NCI-H2196 (cell line): ENCODE measurements around the gene FBN2.
"Not testable (repeated sequence)": the region's sequence is repeated elsewhere in the genome, so short reads cannot be mapped to it uniquely, and the experiment has no call there.

ENCODE experiments used
- DNase-seq: peaks from one replicate; lab custom pipeline; 2025; ENCODE audit not compliant: unreplicated experiment; lab: John Stamatoyannopoulos, UW

The FBN2 gene

DNA sequence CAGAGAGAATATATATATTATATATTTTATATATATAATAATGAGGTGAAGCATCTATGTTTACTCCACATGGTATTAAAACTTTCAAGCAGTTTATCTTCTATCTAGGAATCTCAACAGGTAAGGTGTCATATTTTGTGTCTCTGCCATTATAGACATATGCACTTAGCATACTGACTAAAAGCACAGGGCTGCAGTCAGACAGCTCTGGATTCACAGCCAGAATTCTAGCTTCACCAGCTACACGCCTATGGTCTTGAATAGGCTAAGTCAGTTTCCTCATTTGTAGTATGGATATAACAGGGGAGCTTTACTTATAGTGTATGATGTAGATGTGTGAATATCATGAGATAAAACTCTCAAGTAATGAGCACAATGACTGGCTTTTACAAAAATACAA is 57.9 kb downstream of the FBN2 start:
- no peak for DNase-seq

DNA sequence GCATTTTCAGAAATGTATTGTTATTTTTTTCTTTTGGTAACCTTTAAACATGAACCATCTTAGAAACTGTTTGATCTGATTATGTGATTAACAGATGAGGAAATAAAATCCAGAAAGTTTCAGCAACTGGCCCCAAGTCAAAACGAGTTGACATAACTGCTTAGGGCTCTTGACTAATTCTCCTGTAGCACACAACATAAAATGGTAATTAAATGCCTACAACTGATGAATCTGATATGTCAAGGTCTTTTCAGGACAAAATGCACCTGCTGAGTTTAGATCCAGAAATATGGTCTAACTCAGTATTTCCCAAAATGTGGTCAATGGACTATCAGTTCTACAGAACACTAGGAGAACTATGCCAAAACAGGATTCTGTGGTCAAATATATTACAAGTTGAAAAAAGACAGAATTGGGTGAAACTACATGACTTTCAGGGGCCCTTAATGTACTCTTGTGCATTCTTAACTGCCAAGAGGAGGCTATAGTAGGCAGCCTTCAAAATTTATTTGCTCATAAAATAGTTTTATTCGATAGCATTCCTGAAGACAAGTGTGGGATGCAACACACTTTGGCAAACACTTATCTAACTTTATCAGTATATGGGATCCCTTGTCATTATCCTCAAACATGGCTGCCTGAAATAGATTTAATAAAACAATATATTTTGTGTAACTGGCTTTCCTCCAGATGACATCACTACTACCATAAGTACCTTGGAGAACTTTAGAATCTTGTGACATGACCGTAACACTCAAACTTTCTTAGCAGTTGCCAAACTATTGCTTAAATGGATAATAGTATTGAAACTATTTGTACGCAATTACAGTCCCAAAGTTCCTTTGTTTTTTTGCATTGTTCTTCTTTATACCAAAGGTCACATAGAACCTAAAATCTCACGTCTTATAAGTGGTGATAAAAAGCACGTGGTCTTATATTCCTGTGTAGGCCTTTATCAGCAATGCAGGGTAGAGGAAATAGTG is 59.4 kb downstream of the FBN2 start:
- no peak for DNase-seq

DNA sequence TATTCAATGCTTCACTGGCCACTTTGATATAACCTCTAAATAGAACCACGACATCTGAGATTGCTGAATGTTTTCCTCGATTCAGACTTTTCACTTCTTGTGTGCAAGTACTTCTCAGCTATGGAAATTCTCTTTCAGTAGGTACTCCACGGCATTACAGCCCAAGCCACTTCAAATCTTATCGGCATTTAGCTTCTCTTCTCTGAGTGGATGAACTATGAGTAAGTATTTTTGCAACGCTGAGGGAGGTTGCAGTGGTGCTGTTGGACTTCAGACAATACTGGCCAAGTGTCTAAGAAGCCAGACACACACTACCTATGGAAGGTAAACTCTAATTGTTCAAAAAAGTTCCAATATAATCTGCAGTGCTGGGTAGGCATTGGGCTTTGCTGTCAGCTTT is 60.1 kb downstream of the FBN2 start:
- DNase-seq: no peak

DNA sequence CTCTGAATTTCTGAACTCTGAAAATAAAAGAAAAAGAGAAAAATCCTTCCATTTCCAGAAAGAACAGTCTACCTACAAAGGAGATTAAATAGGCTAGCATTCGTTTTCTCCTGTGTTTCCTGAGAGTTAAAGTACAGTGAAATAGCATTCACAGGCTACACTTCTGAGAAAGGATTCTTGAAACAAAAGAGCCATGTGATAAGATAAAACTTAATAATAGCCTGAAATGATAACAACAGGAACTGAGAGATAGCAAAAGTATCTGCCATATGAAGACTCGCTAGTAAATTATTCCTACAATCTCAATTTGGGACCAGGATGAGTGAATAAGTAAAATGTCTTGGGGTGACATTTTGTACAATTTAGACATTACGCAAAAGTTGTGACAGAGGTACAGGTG is 62.4 kb downstream of the FBN2 start:
- DNase-seq: no peak

DNA sequence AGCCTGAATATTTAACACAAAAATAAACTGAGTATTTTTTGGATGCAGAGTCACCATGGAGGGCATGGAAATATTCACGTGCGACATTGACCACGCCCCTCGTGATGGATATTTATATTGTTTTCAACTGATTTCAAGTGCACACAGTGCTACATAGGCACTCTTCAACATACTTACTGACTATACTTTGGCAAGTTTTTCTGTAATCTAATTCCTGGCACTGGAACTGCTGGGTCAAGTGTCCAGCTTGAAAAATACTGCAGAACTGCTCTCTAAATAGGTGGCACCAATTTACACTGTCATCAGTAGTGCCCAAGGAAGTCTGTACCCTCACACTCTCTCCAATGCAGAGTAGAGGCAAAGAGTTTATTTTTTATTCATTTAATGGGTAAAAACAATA is 65.1 kb downstream of the FBN2 start:
- no peak for DNase-seq

DNA sequence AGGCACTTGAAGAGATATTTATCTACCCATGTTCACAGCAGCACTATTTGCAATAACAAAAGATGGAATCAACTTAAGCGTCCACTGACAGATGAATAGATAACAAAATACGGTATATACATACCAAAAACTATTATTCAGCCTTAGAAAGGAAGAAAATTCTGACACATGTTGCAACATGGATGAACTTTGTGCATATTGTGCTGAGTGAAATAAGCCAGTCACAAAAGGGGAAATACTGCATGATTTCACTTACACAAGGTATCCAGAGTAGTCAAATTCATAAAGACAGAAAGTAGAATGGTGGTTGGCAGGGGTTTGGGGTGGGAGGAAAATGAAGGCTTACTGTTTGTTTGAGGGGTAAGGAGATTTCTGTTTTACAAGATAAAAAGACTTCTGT is 66.0 kb downstream of the FBN2 start:
- DNase-seq: no peak

DNA sequence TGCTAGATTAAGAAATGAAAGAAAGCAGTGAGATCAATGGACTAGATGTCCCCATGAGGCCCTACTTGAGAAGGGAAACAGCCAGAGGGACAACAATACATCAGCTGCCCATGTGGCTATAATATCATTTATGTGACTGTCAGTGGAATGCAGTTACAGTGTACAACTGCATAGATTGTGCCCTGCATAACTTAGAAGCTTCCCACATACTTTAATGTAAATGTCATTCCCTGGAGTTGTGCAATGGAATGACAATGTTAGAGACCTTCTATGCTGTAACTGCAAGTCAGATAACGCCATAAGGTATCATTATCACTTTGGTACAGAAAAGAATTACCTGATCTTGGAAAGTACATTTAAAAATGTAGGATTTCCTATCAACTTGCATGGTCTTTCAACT is 67.4 kb downstream of the FBN2 start:
- DNase-seq: no peak

DNA sequence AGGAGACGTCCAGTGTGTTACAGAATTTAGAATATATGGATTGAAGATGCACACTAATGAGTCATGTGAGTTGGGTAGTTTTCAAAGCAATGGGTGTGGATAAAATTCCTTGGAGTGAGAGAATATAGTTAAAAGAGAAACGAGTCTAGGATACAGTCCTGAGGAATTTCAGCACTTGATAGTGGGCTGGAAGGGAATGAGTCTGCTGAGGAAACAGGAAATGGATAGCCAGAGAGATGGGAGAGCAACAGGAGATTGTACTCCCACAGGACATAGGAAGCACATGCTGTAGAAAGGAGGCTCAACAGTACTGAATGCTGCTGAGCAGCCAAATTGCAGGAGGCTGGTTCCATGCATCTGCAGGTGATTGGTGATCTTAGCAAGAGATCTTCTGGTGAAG is 68.1 kb downstream of the FBN2 start:
- DNase-seq: no peak

DNA sequence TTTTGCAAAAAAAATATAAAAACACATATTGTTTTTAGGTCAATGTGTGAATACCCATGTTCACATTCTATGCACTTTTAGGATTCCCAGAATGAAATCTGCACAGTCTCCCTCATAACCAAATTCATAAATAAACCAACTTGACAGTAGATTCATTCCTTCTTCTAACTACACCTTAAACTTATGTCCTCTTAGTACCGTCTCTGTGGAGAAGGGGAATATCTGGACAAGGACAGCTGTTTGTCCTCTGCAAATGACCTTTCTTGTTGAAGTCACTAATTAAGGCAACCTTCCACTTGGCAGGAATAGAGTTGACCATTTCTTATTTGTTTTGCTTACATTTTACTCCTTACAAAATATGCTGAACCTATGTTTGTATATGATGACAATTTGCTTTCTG is 71.1 kb downstream of the FBN2 start:
- no peak for DNase-seq

DNA sequence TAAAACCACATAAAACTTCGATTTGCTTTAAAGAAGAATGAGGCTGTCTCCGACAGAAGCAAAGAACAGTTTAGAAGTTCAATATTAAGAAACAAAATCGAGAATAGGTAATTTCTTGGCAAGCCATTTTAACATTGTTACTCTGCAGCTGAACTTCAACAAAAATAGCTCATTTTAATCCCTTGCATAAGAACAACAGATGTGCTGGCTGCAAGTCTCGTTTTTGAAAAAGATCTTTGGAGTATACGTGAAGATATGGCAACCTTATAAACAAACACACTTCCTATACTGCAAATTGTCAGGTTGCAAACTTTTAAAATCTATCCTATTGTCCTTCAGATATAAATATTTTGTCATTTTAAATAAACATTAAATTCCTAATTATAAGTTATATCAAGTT is 71.5 kb downstream of the FBN2 start:
- DNase-seq: no peak

DNA sequence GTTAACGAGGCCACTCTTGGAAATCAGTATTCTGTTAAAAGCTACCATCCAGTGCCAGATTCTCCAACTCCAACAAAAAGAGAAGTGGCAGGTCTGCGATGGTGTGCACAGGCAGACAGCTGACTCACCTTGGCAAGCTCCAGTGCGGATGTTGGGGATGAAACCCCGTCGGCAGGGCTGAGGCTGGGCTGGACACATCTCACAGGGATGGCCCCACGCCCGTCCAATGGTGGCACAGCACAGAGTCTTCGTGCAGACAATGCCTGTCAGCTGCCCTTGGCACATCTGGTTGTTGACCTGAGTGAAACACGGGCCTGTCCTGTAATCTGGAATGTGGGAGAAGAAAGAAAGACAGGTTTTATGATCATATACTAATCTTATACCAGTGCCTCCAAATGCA is 73.4 kb downstream of the FBN2 start:
- no peak for DNase-seq

DNA sequence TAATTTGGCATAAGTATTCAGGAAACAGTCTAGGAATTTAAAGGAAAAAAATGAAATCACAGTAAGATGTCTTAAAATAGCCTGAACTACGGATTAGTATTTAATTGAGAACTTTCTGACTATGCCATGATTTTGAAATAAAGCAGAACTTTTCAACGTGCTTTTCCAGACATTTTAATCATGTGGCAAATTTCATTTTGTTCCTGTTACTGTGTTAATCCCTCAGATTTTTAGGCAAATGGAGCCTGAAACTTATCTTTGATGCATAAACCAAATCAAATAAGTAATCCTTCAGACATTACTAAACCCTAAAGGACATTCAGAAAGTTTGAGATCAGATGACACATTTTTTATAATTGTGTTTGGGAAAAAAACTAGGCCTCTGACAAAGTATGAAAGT is 75.7 kb downstream of the FBN2 start:
- DNase-seq: no peak

DNA sequence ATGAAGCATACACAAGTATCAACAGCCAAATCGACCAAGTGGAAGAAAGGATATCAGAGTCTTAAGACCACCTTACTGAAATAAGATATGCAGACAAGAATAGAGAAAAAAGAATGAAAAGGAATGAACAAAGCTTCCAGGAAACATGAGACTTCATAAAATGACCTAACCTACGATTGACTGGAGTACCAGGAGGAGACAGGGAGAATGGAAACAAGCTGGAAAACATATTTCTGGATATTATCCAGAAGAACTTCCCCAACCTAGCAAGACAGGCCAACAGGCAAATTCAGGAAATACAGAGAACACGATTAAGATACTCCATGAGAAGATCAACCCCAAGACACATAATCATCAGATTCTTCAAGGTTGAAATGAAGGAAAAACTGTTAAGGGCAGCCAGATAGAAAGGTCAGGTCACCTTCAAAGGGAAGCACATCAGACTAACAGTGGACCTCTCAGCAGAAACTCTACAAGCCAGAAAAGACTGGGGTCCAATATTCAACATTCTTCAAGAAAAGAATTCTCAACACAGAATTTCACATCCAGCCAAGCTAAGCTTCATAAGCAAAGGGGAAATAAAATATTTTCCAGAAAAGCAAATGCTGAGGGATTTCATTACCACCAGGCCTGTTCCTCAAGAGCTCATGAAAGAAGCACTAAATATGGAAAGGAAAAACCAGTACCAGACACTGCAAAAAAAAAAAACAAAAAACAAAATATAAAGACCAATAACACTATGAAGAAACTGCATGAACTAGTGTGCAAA is 80.7 kb downstream of the FBN2 start:
- DNase-seq: not testable (repeated sequence)

DNA sequence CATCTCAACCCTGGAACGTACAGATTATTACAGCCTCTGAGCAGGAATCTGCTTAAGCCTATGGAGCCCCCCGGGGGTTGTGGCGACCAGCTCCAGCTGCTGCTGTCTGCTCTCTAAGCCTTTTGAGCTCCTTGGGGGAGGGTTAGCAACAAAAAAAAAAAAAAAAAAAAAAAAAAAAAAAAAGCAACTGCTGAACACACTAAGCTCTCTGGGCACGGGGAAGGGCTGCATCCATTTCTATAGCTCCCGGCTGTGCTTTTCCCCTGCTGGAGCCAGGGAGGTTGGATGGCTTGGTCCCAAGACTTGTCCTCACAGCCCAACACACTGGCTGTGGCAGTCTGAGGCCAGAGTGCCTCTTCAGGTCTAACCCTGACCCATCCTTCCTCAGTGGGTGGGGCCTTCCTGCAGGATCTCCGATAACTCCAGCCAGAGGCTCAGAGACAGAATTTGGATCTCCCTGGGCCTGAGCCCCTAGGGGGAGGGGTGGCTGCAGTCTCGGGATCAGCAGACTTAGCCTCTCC is 82.1 kb downstream of the FBN2 start:
- no peak for DNase-seq

DNA sequence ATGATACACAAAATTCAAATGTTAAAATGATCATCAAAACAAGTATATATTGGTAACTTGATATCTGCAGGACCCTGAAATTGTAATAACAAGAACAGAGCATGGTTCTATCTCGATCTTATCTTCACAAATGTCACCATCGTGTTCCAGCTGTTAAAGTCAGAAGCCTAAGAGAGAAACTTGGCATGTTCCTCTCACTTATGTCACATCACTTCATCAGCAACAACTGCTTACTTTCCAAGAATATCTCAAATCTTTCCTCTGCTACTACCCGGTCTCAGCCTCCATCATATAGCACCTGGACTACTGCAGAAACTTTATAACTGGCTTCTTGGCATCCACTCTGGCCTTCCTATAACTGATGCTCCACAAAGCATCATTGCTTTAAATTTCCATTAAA is 84.9 kb downstream of the FBN2 start:
- no peak for DNase-seq

DNA sequence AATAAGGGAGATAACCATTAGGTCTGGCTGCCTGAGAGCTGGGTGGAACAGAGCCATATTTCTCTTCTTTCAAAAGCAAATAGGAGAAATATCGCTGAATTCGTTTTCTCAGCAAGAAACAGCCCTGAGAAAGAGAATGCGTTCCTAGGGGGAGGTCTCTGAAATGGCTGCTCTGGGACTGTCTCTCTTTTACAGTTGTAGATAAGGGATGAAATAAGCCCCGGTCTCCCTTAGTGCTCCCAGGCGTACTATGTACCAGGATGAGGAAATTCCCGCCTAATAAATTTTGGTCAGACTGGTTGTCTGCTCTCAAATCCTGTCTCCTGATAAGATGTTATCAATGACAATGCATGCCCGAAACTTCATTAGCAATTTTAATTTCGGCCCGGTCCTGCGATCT is 90.8 kb downstream of the FBN2 start:
- DNase-seq: not testable (repeated sequence)

DNA sequence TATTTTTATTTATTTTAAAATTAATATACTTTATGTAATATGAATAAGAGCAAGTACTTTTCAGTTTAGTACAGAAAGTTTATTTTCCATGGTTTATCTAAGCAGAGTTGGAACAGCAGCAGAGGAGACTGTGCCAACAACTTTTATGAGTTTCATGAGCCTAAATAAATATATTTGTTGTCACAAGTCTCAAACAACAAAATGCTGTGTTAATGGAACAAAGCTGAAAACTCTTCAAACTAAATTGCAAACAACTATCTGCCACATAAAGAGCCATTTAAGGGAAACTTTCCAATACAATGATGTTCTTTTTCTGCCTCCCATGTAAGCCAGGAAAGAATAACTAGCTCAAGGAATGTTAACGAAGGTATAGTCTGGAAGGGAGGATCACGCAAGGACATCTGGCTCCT is 96.1 kb downstream of the FBN2 start:
- no peak for DNase-seq

DNA sequence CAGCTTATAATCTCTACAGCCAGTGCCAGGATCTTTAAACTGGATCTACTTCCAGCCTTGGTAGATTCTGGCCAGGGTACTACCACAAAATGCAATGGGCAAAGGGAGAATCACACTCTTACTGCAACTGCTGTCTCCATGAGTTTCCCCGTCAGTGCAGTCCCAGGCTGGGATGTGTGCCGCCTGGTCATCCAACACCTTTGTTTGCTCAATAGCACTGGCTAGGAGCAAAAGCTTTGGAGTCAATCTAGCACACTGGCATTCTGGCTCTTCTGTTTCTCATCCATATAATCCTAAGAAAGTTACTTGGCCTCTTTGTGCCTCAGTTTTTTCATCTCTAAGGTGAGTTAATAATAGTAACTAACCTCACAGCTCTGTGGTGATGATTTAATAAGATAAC is 96.9 kb downstream of the FBN2 start:
- no peak for DNase-seq

DNA sequence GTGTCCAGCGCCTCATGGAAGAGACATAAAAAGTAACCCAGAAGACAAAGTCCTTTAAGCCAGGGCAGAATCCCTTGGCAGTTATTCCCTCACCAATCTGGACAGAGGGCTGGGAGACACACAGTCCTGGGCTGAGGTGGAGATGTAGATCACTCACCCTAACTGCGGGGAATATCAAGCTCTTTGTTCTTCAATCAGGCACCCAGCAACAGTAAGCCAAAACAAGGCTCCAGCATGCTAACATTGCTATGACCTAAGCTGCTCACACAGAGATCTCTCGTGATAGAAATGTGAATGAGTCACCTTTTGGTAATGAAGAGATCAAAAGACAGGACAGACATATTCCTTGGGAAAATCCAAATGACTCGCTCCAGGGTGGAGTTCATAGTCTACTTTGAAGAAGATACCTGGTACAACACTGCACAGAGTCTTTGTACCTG is 101.3 kb downstream of the FBN2 start:
- DNase-seq: no peak

DNA sequence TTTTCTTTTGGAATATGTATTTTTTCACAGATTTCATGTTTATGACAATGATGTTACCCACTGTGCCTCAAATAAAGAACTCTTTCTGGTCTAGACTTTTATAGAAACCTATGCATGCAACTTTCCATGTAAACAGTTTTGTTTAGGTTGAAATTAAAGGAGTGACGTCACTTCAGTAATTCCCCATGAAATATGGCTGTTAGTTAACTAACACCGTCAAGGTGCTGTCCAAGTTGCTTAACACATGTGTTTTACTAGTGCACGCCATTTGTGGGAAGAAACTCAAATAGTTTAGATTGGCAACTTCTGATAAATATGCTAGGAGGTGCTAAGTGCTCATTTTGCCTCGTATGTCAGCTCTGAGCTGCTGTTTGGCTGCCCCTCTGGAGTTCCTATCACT is 102.2 kb downstream of the FBN2 start:
- no peak for DNase-seq

DNA sequence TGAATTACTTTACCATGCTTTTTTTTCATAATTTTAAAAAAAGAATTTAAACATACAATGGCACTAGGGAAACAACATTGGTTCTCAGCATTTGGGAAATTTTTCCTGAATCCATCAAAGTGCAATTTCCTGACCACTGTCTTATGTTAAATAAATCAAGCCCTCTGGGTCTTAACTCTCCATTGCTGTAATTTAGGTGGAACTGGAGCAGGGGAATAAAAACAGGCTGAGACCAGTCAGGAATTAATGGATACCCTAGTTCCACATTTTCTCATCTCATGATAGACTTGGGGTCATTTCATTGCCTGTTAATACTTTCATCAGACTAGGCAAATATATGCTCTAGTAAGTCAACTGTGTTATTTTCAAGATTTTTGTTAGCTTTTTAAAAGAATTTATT is 103.1 kb downstream of the FBN2 start:
- DNase-seq: no peak

DNA sequence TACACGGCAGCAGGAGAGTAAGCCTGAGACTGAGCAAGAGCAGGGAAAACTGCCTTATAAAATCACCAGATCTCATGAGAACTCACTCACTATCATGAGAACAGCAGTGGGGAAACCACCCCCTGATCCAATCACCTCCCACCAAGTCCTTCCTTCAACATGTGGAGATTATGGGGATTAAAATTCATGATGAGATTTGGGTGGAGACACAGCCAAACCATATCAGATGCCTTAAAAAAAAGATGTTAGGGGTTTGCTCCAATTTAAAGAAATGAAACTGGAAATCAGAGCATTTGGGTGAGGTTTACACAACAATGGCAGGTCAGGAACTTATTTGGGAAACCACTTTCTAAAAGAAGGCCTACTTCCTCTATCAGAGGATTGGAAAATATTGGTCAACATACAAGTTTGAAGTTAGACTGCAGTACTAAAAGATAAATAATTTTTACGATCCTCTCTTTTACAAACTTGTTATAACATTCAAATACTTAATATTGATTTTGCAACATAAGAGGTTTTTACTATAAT is 105.1 kb downstream of the FBN2 start:
- DNase-seq: no peak
